ENCODE results near the gene NARF.
"Not testable (repeated sequence)": the region's sequence is repeated elsewhere in the genome, so short reads cannot be mapped to it uniquely, and the experiment has no call there.

The NARF gene

GRCh38 chr17:82505296-82505695 is 46.8 kb downstream of the NARF start:
- H3K9me2 ChIP-seq (replicated peaks; ENCODE audit: control insufficient read depth, low read length) = no peaks in the 10 kb centered on the region
- peaks cover 5% of the 10 kb centered on the region; the same call in 1 of the 2 replicates for H3K27me3 ChIP-seq (ENCODE audit: control insufficient read depth, low read length)
- H3K9me3 ChIP-seq (ENCODE audit: control insufficient read depth, insufficient read depth, low read length) = no peaks in the 10 kb centered on the region; the same call in 1 of the 2 replicates
- H3K4me3 ChIP-seq (ENCODE audit: low read length) = no peak overlapping the region
- H3K4me1 ChIP-seq (ENCODE audit: control insufficient read depth, low read length) = peaks cover 29% of the 10 kb centered on the region
- H3K79me2 ChIP-seq (ENCODE audit: control insufficient read depth, low read length) = no peaks in the 10 kb centered on the region
- TF ChIP-seq EZH2phosphoT487 (IDR thresholded peaks at IDR 0.05; ENCODE audit: borderline replicate concordance, low read length) (no peak), CTCF (IDR thresholded peaks at IDR 0.05; ENCODE audit: low read depth, low read length, poor library complexity, severe bottlenecking) (no peak)
- H4K20me1 ChIP-seq (ENCODE audit: control insufficient read depth, insufficient read depth, low read depth, low read length) = no peaks in the 10 kb centered on the region
- no peak overlapping the region for H3K4me2 ChIP-seq (ENCODE audit: low read length)
- H3K27ac ChIP-seq (ENCODE audit: low read depth, low read length) = no peak overlapping the region
- peaks cover 4% of the 10 kb centered on the region for H3F3A ChIP-seq (ENCODE audit: control insufficient read depth, insufficient read depth)
- H3K36me3 ChIP-seq (ENCODE audit: control insufficient read depth, low read length) = no peaks in the 10 kb centered on the region

- H3K4me1 ChIP-seq (ENCODE audit: control insufficient read depth, low read length) = peaks cover 34% of the 10 kb centered on the region
- not testable (repeated sequence) for H3K79me2 ChIP-seq (ENCODE audit: control insufficient read depth, low read length); H3K27me3 ChIP-seq (ENCODE audit: control insufficient read depth, low read length); H3K9me2 ChIP-seq (replicated peaks; ENCODE audit: control insufficient read depth, low read length); H3K9me3 ChIP-seq (ENCODE audit: control insufficient read depth, insufficient read depth, low read length); H3K36me3 ChIP-seq (ENCODE audit: control insufficient read depth, low read length); H4K20me1 ChIP-seq (ENCODE audit: control insufficient read depth, insufficient read depth, low read depth, low read length); H3F3A ChIP-seq (ENCODE audit: control insufficient read depth, insufficient read depth)
- H3K4me3 ChIP-seq (ENCODE audit: low read length) = peak overlapping the region; percentile 51
- peak overlapping the region; percentile 65 for H3K27ac ChIP-seq (ENCODE audit: low read depth, low read length)
- H3K4me2 ChIP-seq (ENCODE audit: low read length) = peak overlapping the region; percentile 56
Measured at GRCh38 chr17:82506402-82506801, 47.9 kb downstream of the NARF start.

- H3F3A ChIP-seq (ENCODE audit: control insufficient read depth, insufficient read depth) = peaks cover 4% of the 10 kb centered on the region
- no peak for TF ChIP-seq EZH2phosphoT487 (IDR thresholded peaks at IDR 0.05; ENCODE audit: borderline replicate concordance, low read length)
- no peak for TF ChIP-seq CTCF (IDR thresholded peaks at IDR 0.05; ENCODE audit: low read depth, low read length, poor library complexity, severe bottlenecking)
- peaks cover 5% of the 10 kb centered on the region; the same call in 1 of the 2 replicates for H3K27me3 ChIP-seq (ENCODE audit: control insufficient read depth, low read length)
- H3K27ac ChIP-seq (ENCODE audit: low read depth, low read length) = no peak overlapping the region
- peak overlapping the region; percentile 56 for H3K4me2 ChIP-seq (ENCODE audit: low read length)
- peaks cover 34% of the 10 kb centered on the region for H3K4me1 ChIP-seq (ENCODE audit: control insufficient read depth, low read length)
- no peaks in the 10 kb centered on the region for H3K79me2 ChIP-seq (ENCODE audit: control insufficient read depth, low read length)
- H3K36me3 ChIP-seq (ENCODE audit: control insufficient read depth, low read length) = no peaks in the 10 kb centered on the region
- H3K4me3 ChIP-seq (ENCODE audit: low read length) = no peak overlapping the region
- no peaks in the 10 kb centered on the region; the same call in 1 of the 2 replicates for H3K9me3 ChIP-seq (ENCODE audit: control insufficient read depth, insufficient read depth, low read length)
- H3K9me2 ChIP-seq (replicated peaks; ENCODE audit: control insufficient read depth, low read length) = no peaks in the 10 kb centered on the region
- H4K20me1 ChIP-seq (ENCODE audit: control insufficient read depth, insufficient read depth, low read depth, low read length) = no peaks in the 10 kb centered on the region
Measured at GRCh38 chr17:82507631-82508175, 49.2 kb downstream of the NARF start.

DNA sequence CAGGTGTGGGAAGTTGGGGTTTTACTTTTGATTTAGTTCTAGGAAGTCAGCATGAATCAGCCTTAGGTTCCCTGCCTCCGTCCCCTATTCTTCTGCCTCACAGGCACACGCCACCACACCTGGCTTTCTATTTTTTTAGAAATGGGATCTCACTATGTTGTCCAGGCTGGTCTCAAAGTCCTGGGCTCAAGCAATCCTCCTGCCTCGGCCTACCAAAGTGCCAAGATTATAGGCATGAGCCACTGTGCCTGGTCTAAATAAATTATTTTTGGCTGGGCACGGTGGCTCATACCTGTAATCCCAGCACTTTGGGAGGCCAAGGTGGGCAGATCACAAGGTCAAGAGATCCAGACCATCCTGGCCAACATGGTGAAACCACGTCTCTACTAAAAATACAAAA is 53.1 kb downstream of the NARF start:
- H3K36me3 ChIP-seq (ENCODE audit: control insufficient read depth, low read length); H3K9me2 ChIP-seq (replicated peaks; ENCODE audit: control insufficient read depth, low read length); H3K4me2 ChIP-seq (ENCODE audit: low read length); H3K27ac ChIP-seq (ENCODE audit: low read depth, low read length); H4K20me1 ChIP-seq (ENCODE audit: control insufficient read depth, insufficient read depth, low read depth, low read length); H3K27me3 ChIP-seq (ENCODE audit: control insufficient read depth, low read length); H3K4me3 ChIP-seq (ENCODE audit: low read length); H3F3A ChIP-seq (ENCODE audit: control insufficient read depth, insufficient read depth); H3K9me3 ChIP-seq (ENCODE audit: control insufficient read depth, insufficient read depth, low read length); H3K79me2 ChIP-seq (ENCODE audit: control insufficient read depth, low read length): not testable (repeated sequence)
- H3K4me1 ChIP-seq (ENCODE audit: control insufficient read depth, low read length) = peaks cover 21% of the 10 kb centered on the region

- H3K27ac ChIP-seq (ENCODE audit: low read depth, low read length); H3K4me3 ChIP-seq (ENCODE audit: low read length); H4K20me1 ChIP-seq (ENCODE audit: control insufficient read depth, insufficient read depth, low read depth, low read length); H3K4me2 ChIP-seq (ENCODE audit: low read length); H3K79me2 ChIP-seq (ENCODE audit: control insufficient read depth, low read length); H3F3A ChIP-seq (ENCODE audit: control insufficient read depth, insufficient read depth); H3K36me3 ChIP-seq (ENCODE audit: control insufficient read depth, low read length); H3K9me2 ChIP-seq (replicated peaks; ENCODE audit: control insufficient read depth, low read length); H3K27me3 ChIP-seq (ENCODE audit: control insufficient read depth, low read length); H3K9me3 ChIP-seq (ENCODE audit: control insufficient read depth, insufficient read depth, low read length): not testable (repeated sequence)
- H3K4me1 ChIP-seq (ENCODE audit: control insufficient read depth, low read length) = peaks cover 10% of the 10 kb centered on the region
Measured at GRCh38 chr17:82513864-82514263, 55.3 kb downstream of the NARF start.

All from DOHH2 (cell line).